Esophagus squamous epithelium (tissue), 5 donors: ENCODE results near the gene THOC2. TPM values are rescaled to one million over a fixed set of nuclear protein-coding genes. Genes with fewer than 3 reads are reported as not detected.
A peak's percentile ranks its signal among the peaks of the same experiment; 100 is the strongest.
"Not testable (repeated sequence)": the region's sequence is repeated elsewhere in the genome, so short reads cannot be mapped to it uniquely, and the experiment has no call there.

ENCODE experiments used
- DNase-seq: peaks from one replicate; lab custom pipeline; 2025; lab: John Stamatoyannopoulos, UW
- H3K27ac ChIP-seq, 4 donors: fragments of 200-600 bp; sonication (generic); one replicate each; pipeline ENCODE4 v1.5.1; 2016 to 2019; ENCODE audit warnings: mild to moderate bottlenecking in 1 of 4
- H3K27me3 ChIP-seq, 4 donors: fragments of 200-600 bp; sonication (generic); 1 replicate in 3 of 4; 2 replicates in 1 of 4; pipeline versions ENCODE4 v1.5.1 to v1.6.0; 2017 to 2021; ENCODE audit warnings: antibody characterized with exemption in 1 of 4
- H3K36me3 ChIP-seq, 3 donors: fragments of 200-600 bp; sonication (generic); one replicate each; pipeline ENCODE4 v1.5.1; 2016 to 2019
- H3K4me1 ChIP-seq, 3 donors: fragments of 200-600 bp; sonication (generic); one replicate each; pipeline ENCODE4 v1.5.1; 2017 to 2019
- H3K4me3 ChIP-seq, 4 donors: fragments of 200-600 bp; sonication (generic); 1 replicate in 3 of 4; 2 replicates in 1 of 4; pipeline ENCODE4 v1.5.1; 2016 to 2019; ENCODE audit warnings: mild to moderate bottlenecking in 2 of 4, moderate library complexity in 1 of 4
- H3K9me3 ChIP-seq, 3 donors: fragments of 200-600 bp; sonication (generic); one replicate each; pipeline ENCODE4 v1.5.1; 2016 to 2019
- POLR2A ChIP-seq, 4 donors: fragments of 450-650 bp; IDR thresholded peaks; one replicate each; pipeline ENCODE4 v1.6.1; 2017; ENCODE audit warnings: antibody characterized with exemption in 4 of 4, mild to moderate bottlenecking in 4 of 4, moderate library complexity in 3 of 4
- WGBS, 2 donors: methylation state at CpG; one replicate each; pipeline ENCODE4 v1.1.5; 2018; 5-methylcytosine and 5-hydroxymethylcytosine counted together
- intact Hi-C: fragments of 100-400 bp; cut with DNase I; formaldehyde crosslinking; loops from one replicate; pipeline ENCODE4 v1.15.0; 2022
- total RNA-seq, 4 donors: library from RNA; depleted of rRNA; stranded (reverse); fragments of >200 nt; gene quantifications; one replicate each; pipeline ENCODE4 v1.1.0, GENCODE V29; 2016
- TF ChIP-seq, protein P1 (sequence below), 6 experiments: fragments of 450-650 bp in 4 of 6; fragments of 200-600 bp in 2 of 6; sonication (generic) in 2 of 6; IDR thresholded peaks; one replicate each; pipeline ENCODE4 v1.5.1; 2016 to 2019; ENCODE audit warnings: antibody characterized with exemption in 6 of 6, mild to moderate bottlenecking in 4 of 6, moderate library complexity in 4 of 6
- donor health status: DM: yes; HTN: yes; CAD: no.

The THOC2 gene
- total RNA-seq, 4 donors from 2014 or later = 36.4 to 108 (median 63.8) TPM

DNA sequence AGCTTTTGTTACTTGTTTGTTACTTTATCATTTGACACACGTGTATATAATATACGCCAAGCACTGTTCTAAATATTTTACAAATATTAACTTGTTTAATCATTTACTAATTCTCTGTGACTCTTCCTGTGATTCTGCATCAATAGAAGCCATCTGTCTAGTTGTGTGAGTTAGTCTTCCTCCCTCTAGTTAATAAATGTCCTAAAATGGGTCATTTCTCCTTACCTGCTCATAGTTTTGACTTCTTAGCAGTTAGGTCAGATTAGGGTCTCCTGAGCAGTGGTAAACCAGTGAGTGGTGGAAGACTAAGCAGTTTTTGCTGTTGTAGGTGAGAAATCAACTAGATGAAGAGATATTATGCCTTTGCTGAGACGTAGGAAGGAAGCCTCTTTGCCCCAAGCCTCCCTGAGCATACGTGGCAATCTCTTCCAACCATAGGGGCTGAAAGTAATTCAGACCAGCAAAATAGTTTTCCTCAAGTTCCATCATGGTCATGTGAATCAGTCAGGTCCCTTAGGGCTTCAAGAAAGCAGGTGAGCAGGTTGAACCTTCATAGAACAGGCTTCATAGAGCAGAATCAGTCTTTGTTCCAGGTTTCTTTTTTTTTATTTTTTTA is 38.7 kb upstream of the THOC2 start:
- H3K36me3 ChIP-seq = no peaks in the 10 kb centered on the region
- DNase-seq = no peak
- no peaks in the 10 kb centered on the region for H3K27me3 ChIP-seq
- WGBS, 2 donors = 67% methylated on average over 4 of the region's 4 CpGs
- H3K4me3 ChIP-seq = no peak overlapping the region
- H3K27ac ChIP-seq = no peak overlapping the region
- TF ChIP-seq, protein P1, sequence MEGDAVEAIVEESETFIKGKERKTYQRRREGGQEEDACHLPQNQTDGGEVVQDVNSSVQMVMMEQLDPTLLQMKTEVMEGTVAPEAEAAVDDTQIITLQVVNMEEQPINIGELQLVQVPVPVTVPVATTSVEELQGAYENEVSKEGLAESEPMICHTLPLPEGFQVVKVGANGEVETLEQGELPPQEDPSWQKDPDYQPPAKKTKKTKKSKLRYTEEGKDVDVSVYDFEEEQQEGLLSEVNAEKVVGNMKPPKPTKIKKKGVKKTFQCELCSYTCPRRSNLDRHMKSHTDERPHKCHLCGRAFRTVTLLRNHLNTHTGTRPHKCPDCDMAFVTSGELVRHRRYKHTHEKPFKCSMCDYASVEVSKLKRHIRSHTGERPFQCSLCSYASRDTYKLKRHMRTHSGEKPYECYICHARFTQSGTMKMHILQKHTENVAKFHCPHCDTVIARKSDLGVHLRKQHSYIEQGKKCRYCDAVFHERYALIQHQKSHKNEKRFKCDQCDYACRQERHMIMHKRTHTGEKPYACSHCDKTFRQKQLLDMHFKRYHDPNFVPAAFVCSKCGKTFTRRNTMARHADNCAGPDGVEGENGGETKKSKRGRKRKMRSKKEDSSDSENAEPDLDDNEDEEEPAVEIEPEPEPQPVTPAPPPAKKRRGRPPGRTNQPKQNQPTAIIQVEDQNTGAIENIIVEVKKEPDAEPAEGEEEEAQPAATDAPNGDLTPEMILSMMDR (IDR thresholded peaks at IDR 0.05) = no peak
- no peak for TF ChIP-seq POLR2A (IDR thresholded peaks at IDR 0.05)
- H3K9me3 ChIP-seq = no peaks in the 10 kb centered on the region
- H3K4me1 ChIP-seq = no peaks in the 10 kb centered on the region
- intact Hi-C loops = no loop called here

DNA sequence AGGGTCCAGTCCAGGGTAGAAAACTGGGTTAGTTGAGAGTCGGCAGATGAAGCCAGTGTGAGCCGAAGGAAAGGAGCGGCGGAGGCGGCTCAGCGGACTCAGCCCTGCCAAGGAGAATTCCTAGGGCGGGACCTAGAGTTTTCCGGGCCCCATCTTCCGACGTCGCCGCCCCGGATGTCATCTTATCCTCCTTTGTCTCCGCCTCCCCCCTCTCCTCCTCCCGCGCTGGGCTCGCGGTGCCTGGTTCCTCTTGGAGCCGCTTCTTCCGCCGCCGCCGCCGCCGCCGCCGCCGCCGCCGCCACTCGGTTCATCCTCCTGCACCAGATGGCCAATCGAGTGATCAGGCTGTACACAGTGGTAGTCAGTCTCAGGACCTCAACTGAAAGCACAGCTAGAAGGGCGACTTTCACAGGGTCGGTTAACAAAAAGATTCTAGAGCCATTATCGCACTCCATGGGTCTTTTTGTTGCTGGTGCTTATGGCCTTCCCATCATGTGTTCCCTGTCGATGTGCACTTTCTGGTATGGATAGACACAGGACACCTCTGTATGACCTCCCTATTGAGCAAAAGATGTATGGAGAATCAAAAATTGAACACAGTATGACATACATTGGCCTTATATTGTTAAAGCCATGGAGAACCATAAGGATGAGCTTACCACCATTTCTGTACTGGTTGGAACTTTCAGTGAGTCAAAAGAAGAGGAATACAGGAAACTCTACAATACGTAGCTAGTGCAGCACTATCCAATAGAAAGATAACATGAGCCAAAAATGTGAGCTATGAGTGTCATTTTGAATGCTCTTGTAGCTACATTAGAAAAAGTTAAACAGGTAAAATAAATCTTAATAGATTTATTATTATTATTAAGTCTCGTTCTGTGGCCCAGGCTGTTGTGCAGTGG is 32.4 kb upstream of the THOC2 start:
- intact Hi-C loops = no loop called here
- H3K4me3 ChIP-seq = peak overlapping the region in 3 of 4 donors; percentile 33 to 56 (median 35)
- H3K27ac ChIP-seq = peak overlapping the region; percentile 46 to 76 (median 74)
- DNase-seq = peak; percentile 6
- peaks cover 0 to 5% (median 0%) of the 10 kb centered on the region in 3 donors for H3K4me1 ChIP-seq
- H3K27me3 ChIP-seq = no peaks in the 10 kb centered on the region
- H3K9me3 ChIP-seq = no peaks in the 10 kb centered on the region
- 13 to 40% methylated on average over 8 to 25 of the region's 38 CpGs for WGBS, 2 donors
- H3K36me3 ChIP-seq = no peaks in the 10 kb centered on the region
- TF ChIP-seq, protein P1 (IDR thresholded peaks at IDR 0.05) = no peak
- TF ChIP-seq POLR2A (IDR thresholded peaks at IDR 0.05) = no peak

DNA sequence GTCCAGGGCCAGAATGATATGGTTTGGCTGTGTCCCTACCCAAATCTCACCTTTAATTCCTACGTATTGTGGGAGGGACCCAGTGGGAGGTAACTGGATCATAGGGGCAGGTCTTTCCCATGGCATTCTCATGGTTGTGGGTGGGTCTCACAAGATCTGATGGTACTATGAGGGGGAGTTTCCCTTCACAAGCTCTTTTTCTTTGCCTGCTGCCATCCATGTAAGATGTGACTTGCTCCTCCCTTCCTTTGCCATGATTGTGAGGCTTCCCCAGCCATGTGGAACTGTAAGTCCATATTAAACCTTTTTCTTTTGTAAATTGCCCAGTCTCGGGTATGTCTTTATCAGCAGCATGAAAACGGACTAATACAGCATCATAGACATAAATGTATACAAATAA is 27.0 kb upstream of the THOC2 start:
- H3K36me3 ChIP-seq, H3K27ac ChIP-seq, DNase-seq, H3K27me3 ChIP-seq, H3K4me1 ChIP-seq, intact Hi-C loops, H3K9me3 ChIP-seq, H3K4me3 ChIP-seq: not testable (repeated sequence)
- WGBS, 2 donors = 74% methylated on average over 3 of the region's 3 CpGs; no CpG with 5 or more reads in 1 of the 2 donors

DNA sequence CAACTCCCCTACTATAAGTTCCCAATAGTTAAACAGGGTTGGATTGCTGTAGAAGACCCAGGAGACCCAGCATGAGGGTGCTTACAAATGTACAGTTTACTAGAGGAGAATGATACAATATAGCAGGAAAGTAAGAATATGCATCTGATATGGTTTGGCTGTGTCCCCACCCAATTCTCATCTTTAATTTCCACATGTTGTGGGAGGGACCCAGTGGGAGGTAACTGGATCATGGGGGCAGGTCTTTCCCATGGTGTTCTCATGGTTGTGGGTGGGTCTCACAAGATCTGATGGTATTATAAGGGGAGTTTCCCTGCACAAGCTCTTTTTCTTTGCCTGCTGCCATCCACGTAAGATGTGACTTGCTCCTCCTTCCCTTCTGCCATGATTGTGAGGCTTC is 24.9 kb upstream of the THOC2 start:
- H3K4me1 ChIP-seq, H3K27me3 ChIP-seq, intact Hi-C loops, DNase-seq, H3K9me3 ChIP-seq, H3K36me3 ChIP-seq, H3K27ac ChIP-seq, H3K4me3 ChIP-seq: not testable (repeated sequence)
- WGBS, 2 donors = 90% methylated on average over 1 of the region's 1 CpG; no CpG with 5 or more reads in 1 of the 2 donors

DNA sequence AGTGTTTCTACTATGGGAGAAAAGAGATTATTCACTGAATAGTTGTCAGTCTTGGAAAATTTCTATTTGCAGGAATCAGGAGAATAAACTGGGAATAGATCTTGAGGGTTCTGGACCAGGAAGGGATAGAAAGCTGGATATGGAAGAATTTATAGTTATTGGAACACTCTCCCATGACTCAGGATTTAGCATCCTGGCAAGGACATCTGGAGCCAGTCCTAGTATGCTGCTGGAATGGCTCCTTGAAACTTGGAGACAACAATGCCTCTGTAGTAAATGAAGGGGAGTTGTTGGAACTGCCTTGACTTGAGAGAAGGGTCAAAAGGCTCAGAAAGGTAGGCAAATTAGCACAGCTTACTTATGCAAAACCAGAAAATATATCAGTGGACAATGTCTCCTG is 23.5 kb upstream of the THOC2 start:
- no peak for TF ChIP-seq POLR2A (IDR thresholded peaks at IDR 0.05)
- TF ChIP-seq, protein P1 (IDR thresholded peaks at IDR 0.05) = no peak
- H3K4me3 ChIP-seq = no peak overlapping the region
- peak overlapping the region in 3 of 4 donors; percentile 24 to 55 (median 34) for H3K27ac ChIP-seq
- H3K4me1 ChIP-seq = no peaks in the 10 kb centered on the region
- no peak for DNase-seq
- no peaks in the 10 kb centered on the region for H3K27me3 ChIP-seq
- H3K36me3 ChIP-seq = no peaks in the 10 kb centered on the region
- H3K9me3 ChIP-seq = no peaks in the 10 kb centered on the region
- intact Hi-C loops = no loop called here

DNA sequence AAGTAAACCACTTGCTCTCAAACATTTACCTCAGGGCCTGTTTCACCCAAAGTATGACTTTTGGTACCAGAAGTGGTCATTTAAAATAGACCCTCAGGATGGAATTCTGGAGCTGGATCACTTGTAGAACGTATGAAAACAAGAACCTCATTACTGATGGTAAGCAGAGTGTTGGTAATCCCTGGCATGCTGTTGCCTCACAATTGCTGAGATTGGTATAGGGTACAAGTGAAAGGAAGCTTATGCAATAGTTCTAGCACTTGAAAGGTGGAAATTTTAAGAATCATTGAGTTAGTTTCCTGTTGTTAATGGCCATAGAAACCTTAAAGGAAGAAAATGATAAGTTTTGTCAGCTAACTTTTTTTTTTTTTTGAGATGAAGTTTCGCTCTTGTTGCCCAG is 22.3 kb upstream of the THOC2 start:
- WGBS, 2 donors = 71 to 88% methylated on average over 2 of the region's 2 CpGs
- Histone ChIP-seq H3K27ac (peak overlapping the region in 1 of 4 donors; percentile 55), H3K4me1 (no peaks in the 10 kb centered on the region), H3K36me3 (no peaks in the 10 kb centered on the region), H3K27me3 (no peaks in the 10 kb centered on the region), H3K9me3 (no peaks in the 10 kb centered on the region), H3K4me3 (no peak overlapping the region)
- DNase-seq = no peak
- intact Hi-C loops = no loop called here
- no peak for TF ChIP-seq POLR2A (IDR thresholded peaks at IDR 0.05)
- TF ChIP-seq, protein P1 (IDR thresholded peaks at IDR 0.05) = no peak
